AG09319 (cell line): ENCODE results near the gene KRTAP10-2.

Experiments
- DNase-seq: peaks from one replicate; pipeline ENCODE4 v3.0.0-alpha.2; 2010; ENCODE audit warnings: low read depth; ENCODE audit errors: extremely low read depth
- CTCF ChIP-seq: IDR thresholded peaks from 2 replicates; pipeline ENCODE4 v1.5.1; 2011; ENCODE audit warnings: low read depth, mild to moderate bottlenecking, inconsistent platforms, low read length, moderate library complexity

KRTAP10-2 gene

GRCh38 chr21:44539046-44539445, 12.3 kb downstream of the KRTAP10-2 start:
- no peak for TF ChIP-seq CTCF
- DNase-seq: no peak

GRCh38 chr21:44537930-44538911, 13.1 kb downstream of the KRTAP10-2 start:
- DNase-seq: no peak
- no peak for TF ChIP-seq CTCF

GRCh38 chr21:44535963-44536362, 15.3 kb downstream of the KRTAP10-2 start:
- TF ChIP-seq CTCF: no peak
- no peak for DNase-seq

- DNase-seq: no peak
Observed at GRCh38 chr21:44534688-44535087, 16.6 kb downstream of the KRTAP10-2 start.

GRCh38 chr21:44533891-44534627, 17.2 kb downstream of the KRTAP10-2 start:
- DNase-seq: no peak
- TF ChIP-seq CTCF: no peak

More at GRCh38 chr21:44534688-44535087, 16.6 kb downstream of the KRTAP10-2 start:
- no peak for TF ChIP-seq CTCF

GRCh38 chr21:44533121-44533890, 18.0 kb downstream of the KRTAP10-2 start:
- no peak for TF ChIP-seq CTCF
- no peak for DNase-seq
